ENCODE data around the gene RMI2. TPM values are rescaled to one million over a fixed set of nuclear protein-coding genes. Genes with fewer than 3 reads are reported as not detected.

The RMI2 gene
- total and polyA plus RNA-seq, 2 of the 8 experiments (the other 6 are each of a cell fraction or from before 2014, with no cell fraction given): 58.2 to 96.0 TPM

GRCh38 chr16:11308493-11309283 lies 36.6 kb upstream of the RMI2 start:
- Histone ChIP-seq H3K4me2 (ENCODE audit: insufficient read depth in 1 of 2, low read depth in 2 of 2, low read length in 2 of 2) (no peak overlapping the region), H4K5ac (ENCODE audit: insufficient read length, low read depth, low read length) (no peak overlapping the region), H2BK15ac (ENCODE audit: low read length) (peak overlapping the region; percentile 72; the same call in 1 of the 2 replicates), H2BK12ac (ENCODE audit: low read depth, low read length) (peak overlapping the region; percentile 69; the same call in 1 of the 2 replicates), H3K9ac (replicated peaks in 1 of 4; ENCODE audit: extremely low read depth in 1 of 4, low read depth in 3 of 4, low read length in 3 of 4) (no peak overlapping the region), H3K9me3 (ENCODE audit: insufficient read depth in 2 of 2, low read depth in 1 of 2, low read length in 1 of 2) (no peaks in the 10 kb centered on the region), H3K56ac (replicated peaks; ENCODE audit: insufficient read length, low read depth, low read length) (no peak overlapping the region), H3K23ac (ENCODE audit: insufficient read length) (no peak overlapping the region), H3K4me1 (replicated peaks in 1 of 4; ENCODE audit: control insufficient read depth in 3 of 4, insufficient read depth in 4 of 4, low read length in 3 of 4) (peaks cover 10 to 24% (median 11%) of the 10 kb centered on the region in 4 experiments), H4K8ac (ENCODE audit: extremely low read depth, insufficient read depth, low read length) (no peak overlapping the region), H3K4ac (replicated peaks; ENCODE audit: insufficient read length, low read depth, low read length) (no peak overlapping the region), H3K27me3 (replicated peaks in 1 of 4; ENCODE audit: control insufficient read depth in 3 of 4, extremely low read depth in 1 of 4, insufficient read depth in 3 of 4, low read length in 3 of 4) (no peaks in the 10 kb centered on the region), H3K36me3 (ENCODE audit: control insufficient read depth in 2 of 4, insufficient read depth in 4 of 4, low read length in 3 of 4) (no peaks in the 10 kb centered on the region), H2AK5ac (ENCODE audit: low read depth, low read length) (peak overlapping the region; percentile 44; the same call in 1 of the 2 replicates), H2AFZ (ENCODE audit: low read length) (no peak overlapping the region), H3K79me2 (ENCODE audit: control insufficient read depth in 1 of 2, insufficient read depth in 2 of 2, low read length in 2 of 2) (no peaks in the 10 kb centered on the region), H3K4me3 (ENCODE audit: extremely low read depth in 1 of 4, insufficient read depth in 2 of 4, low read depth in 3 of 4, low read length in 4 of 4) (no peak overlapping the region), H3K14ac (ENCODE audit: insufficient read length) (no peak overlapping the region), H3K23me2 (ENCODE audit: low read depth, low read length) (no peaks in the 10 kb centered on the region; the same call in 1 of the 2 replicates), H2BK20ac (ENCODE audit: low read length) (peak overlapping the region; percentile 93), H3K27ac (ENCODE audit: low read depth, low read length) (no peak overlapping the region), H2BK5ac (ENCODE audit: low read depth, low read length) (peak overlapping the region; percentile 90; the same call in 1 of the 2 replicates), H2BK120ac (replicated peaks; ENCODE audit: low read depth, low read length) (peak overlapping the region; percentile 79), H4K20me1 (replicated peaks in 1 of 2; ENCODE audit: control insufficient read depth in 1 of 2, insufficient read depth in 2 of 2, low read length in 2 of 2) (no peaks in the 10 kb centered on the region), H3K18ac (ENCODE audit: extremely low read depth, low read length) (peak overlapping the region; percentile 71; the same call in 1 of the 2 replicates), H3K79me1 (ENCODE audit: low read depth, low read length) (no peaks in the 10 kb centered on the region), H4K91ac (replicated peaks; ENCODE audit: insufficient read length, low read length) (peak overlapping the region; percentile 95)
- 87% methylated on average over 15 of the region's 15 CpGs; no CpG with 5 or more reads in 1 of the 2 experiments for WGBS, 2 experiments (ENCODE audit: extremely low coverage in 1 of 2, insufficient coverage in 1 of 2, insufficient read length in 1 of 2, insufficient replicate concordance in 2 of 2, low coverage in 1 of 2, low lambda C conversion rate in 2 of 2, missing lambda C conversion rate in 1 of 2)
- ChIA-PET CTCF (ENCODE audit: partially characterized antibody) (interaction anchor here (0.7 to 2.6 kb wide), 6 partner anchors 11 to 79 kb away, joined by 3 to 7 read pairs (median 4); partner anchors contain the start of gene SOCS1), POLR2A (ENCODE audit: partially characterized antibody) (interaction anchor here (0.9 to 1.8 kb wide), 7 partner anchors 11 to 57 kb away, joined by 3 to 6 read pairs (median 4); partner anchors contain the start of gene SOCS1)
- FAIRE-seq (no peak), DNase-seq (ENCODE audit: low read depth in 1 of 2, low spot score in 2 of 2) (no peak)
- TF ChIP-seq KDM1A (IDR thresholded peaks at IDR 0.05; ENCODE audit: borderline replicate concordance, low read length) (0 out of 2 replicates have a peak, but pooled peaks have one; percentile 17), TEAD4 (IDR thresholded peaks at IDR 0.05; ENCODE audit: low read depth, low read length) (no peak), HDAC6 (IDR thresholded peaks at IDR 0.05; ENCODE audit: low read depth, low read length) (no peak)
